ENCODE data around the gene XPO4.

DNA sequence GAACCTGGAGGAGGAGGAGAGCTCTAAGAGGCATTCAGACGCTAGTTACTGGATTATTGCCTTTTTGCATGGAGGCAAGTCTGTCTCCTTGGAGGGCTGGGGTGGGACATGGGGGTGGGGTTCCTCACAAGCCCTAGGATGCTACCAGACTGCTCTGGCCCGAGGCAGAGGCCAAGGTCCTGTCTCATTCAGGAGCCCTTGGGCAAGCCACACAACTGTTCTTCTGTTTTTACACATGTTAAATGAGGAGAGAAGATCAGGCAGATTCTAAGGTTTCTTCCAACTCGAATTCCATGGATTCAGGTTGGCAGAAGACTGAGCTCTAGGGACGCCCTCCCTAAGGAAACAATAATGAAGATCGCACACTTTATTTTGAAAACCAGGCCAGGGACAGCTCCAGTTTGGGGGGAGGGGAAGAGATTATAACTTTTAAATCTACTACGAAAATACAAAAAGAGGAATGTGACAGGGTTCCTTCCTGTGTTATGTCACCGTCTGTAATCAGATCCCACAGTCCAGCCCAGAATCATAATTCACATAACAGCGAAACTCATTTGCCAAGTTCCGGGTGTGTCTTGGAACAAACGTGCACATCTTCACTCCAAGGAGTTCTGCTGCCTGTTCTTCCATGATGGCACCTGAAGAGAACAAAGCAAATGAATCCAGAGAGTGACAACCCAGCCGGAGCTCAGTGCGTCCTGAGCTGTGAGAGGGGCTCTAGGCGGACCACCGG lies 173.8 kb downstream of the XPO4 start:
- TF ChIP-seq ZBTB21 (CRISPR knock-in tag; IDR thresholded peaks at IDR 0.05; ENCODE audit: borderline replicate concordance) (no peak), ETV6 (CRISPR knock-in tag; IDR thresholded peaks at IDR 0.05) (no peak), ATF1 (CRISPR knock-in tag; IDR thresholded peaks at IDR 0.05) (no peak), ATF6 (CRISPR knock-in tag; IDR thresholded peaks at IDR 0.05) (no peak), ZNF423 (CRISPR knock-in tag; IDR thresholded peaks at IDR 0.05) (no peak), CTCF (IDR thresholded peaks at IDR 0.05) (no peak), TP53 (CRISPR knock-in tag; IDR thresholded peaks at IDR 0.05) (no peak), PRDM15 (CRISPR knock-in tag; IDR thresholded peaks at IDR 0.05) (no peak)

All from WTC11 (cell line).